Esophagus muscularis mucosa (tissue), 4 donors: ENCODE results near the gene PPL. TPM values are rescaled to one million over a fixed set of nuclear protein-coding genes. Genes with fewer than 3 reads are reported as not detected.

Experiments used
- DNase-seq: peaks from one replicate; pipeline ENCODE4 v3.0.0-alpha.2; 2017; ENCODE audit errors: extremely low spot score
- H3K27ac ChIP-seq, 4 donors: fragments of 200-600 bp; sonication (generic); replicated peaks in 1 of 4; 1 replicate in 3 of 4; 2 replicates in 1 of 4; pipeline ENCODE4 v1.5.1; 2016 to 2019; ENCODE audit warnings: mild to moderate bottlenecking in 1 of 4
- H3K27me3 ChIP-seq, 4 donors: fragments of 200-600 bp; sonication (generic); one replicate each; pipeline versions ENCODE4 v1.5.1 to v1.6.0; 2016 to 2019
- H3K36me3 ChIP-seq, 4 donors: fragments of 200-600 bp; sonication (generic); one replicate each; pipeline ENCODE4 v1.5.1; 2016 to 2019
- H3K4me1 ChIP-seq, 4 donors: fragments of 200-600 bp; sonication (generic); one replicate each; pipeline ENCODE4 v1.5.1; 2016 to 2019
- H3K4me3 ChIP-seq, 4 donors: fragments of 200-600 bp; sonication (generic); 1 replicate in 2 of 4; 2 replicates in 2 of 4; pipeline ENCODE4 v1.5.1; 2016 to 2019; ENCODE audit warnings: mild to moderate bottlenecking in 4 of 4, moderate library complexity in 1 of 4
- H3K9me3 ChIP-seq, 4 donors: fragments of 200-600 bp; sonication (generic); 1 replicate in 3 of 4; 2 replicates in 1 of 4; pipeline ENCODE4 v1.5.1; 2016 to 2019
- EP300 ChIP-seq: sonication (generic); formaldehyde crosslinking; IDR thresholded peaks from one replicate; pipeline ENCODE4 v1.6.1; 2017; ENCODE audit warnings: antibody characterized with exemption
- POLR2A ChIP-seq: fragments of 450-650 bp; IDR thresholded peaks from one replicate; pipeline ENCODE4 v1.6.1; 2017; ENCODE audit warnings: antibody characterized with exemption, moderate library complexity, mild to moderate bottlenecking, low read depth
- POLR2AphosphoS5 ChIP-seq, 2 donors: sonication (generic); formaldehyde crosslinking; IDR thresholded peaks; one replicate each; pipeline ENCODE4 v1.6.1; 2017; ENCODE audit warnings: antibody characterized with exemption in 2 of 2
- WGBS: methylation state at CpG from one replicate; pipeline ENCODE4 v1.1.5; 2018; 5-methylcytosine and 5-hydroxymethylcytosine counted together
- intact Hi-C: fragments of 100-400 bp; cut with DNase I; formaldehyde crosslinking; loops from one replicate; pipeline ENCODE4 v1.15.1; 2023
- total RNA-seq, 4 donors: library from RNA; depleted of rRNA; stranded (reverse); fragments of >200 nt; gene quantifications; one replicate each; pipeline versions ENCODE4 v1.1.0 to v1.2.1, GENCODE V29; 2016
- TF ChIP-seq, protein P1 (sequence below), 3 experiments: fragments of 200-600 bp in 2 of 3; fragments of 450-650 bp in 1 of 3; sonication (generic) in 2 of 3; IDR thresholded peaks; one replicate each; pipeline ENCODE4 v1.5.1; 2017 to 2019; ENCODE audit warnings: antibody characterized with exemption in 3 of 3, mild to moderate bottlenecking in 2 of 3, moderate library complexity in 1 of 3

The PPL gene
- total RNA-seq, 4 donors from 2014 or later, result 36.3 to 78.4 (median 57.4) TPM

DNA sequence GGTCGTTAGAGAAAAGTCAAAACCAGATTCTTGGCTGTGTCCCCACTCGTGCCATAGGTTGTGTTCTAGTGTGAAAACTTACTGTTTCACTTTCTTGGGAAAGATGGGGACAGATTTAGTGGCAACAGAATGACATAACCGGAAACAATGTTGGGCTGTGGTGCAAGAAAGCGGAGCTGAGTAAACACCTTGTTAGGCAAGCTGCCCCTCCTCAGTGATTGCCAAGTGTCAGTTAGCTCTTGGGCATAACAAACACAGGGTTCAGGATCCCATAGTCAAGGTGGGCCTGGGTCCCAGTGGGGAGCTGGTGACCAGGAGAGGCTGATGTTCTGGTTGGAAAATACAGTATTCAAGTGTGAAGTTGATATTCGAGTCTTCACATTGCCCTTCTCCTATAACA lies 74.3 kb downstream of the PPL start:
- intact Hi-C loops, result no loop called here
- WGBS, result 82% methylated on average over 5 of the region's 5 CpGs
- no peak for DNase-seq
- Histone ChIP-seq H3K4me3 (no peak overlapping the region), H3K27me3 (no peaks in the 10 kb centered on the region), H3K4me1 (peaks cover 7 to 26% (median 15%) of the 10 kb centered on the region in 4 donors), H3K27ac (no peak overlapping the region), H3K36me3 (peaks cover 35 to 66% (median 49%) of the 10 kb centered on the region in 4 donors), H3K9me3 (no peaks in the 10 kb centered on the region)
- TF ChIP-seq, protein P1, sequence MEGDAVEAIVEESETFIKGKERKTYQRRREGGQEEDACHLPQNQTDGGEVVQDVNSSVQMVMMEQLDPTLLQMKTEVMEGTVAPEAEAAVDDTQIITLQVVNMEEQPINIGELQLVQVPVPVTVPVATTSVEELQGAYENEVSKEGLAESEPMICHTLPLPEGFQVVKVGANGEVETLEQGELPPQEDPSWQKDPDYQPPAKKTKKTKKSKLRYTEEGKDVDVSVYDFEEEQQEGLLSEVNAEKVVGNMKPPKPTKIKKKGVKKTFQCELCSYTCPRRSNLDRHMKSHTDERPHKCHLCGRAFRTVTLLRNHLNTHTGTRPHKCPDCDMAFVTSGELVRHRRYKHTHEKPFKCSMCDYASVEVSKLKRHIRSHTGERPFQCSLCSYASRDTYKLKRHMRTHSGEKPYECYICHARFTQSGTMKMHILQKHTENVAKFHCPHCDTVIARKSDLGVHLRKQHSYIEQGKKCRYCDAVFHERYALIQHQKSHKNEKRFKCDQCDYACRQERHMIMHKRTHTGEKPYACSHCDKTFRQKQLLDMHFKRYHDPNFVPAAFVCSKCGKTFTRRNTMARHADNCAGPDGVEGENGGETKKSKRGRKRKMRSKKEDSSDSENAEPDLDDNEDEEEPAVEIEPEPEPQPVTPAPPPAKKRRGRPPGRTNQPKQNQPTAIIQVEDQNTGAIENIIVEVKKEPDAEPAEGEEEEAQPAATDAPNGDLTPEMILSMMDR (IDR thresholded peaks at IDR 0.05), result no peak
- no peak for TF ChIP-seq POLR2AphosphoS5 (IDR thresholded peaks at IDR 0.05)
- TF ChIP-seq EP300, result no peak
- TF ChIP-seq POLR2A, result no peak

DNA sequence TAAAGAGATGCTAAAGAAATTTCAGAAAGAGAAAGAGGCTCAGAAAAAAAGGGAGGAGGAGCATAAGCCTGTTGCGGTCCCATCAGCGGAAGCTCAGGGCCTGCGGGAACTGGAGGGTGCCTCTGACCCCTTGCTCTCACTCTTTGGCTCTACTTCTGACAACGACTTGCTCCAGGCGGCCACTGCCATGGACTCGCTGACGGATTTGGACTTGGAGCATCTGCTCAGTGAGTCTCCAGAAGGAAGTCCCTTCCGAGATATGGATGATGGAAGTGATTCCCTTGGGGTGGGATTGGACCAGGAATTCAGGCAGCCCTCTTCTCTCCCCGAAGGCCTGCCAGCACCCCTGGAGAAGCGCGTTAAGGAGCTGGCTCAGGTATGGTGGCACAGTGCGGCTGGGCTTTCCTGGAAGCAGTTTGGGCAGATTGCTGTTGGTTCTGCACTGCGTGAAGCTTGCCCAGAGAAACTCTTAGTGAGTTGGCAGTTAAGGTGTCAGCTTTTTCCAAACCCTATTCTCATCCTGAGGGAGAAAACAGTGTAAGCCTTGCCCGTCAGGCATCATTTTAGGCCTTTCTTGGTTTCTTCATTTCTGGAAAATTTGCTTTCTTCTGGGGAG lies 76.1 kb downstream of the PPL start:
- WGBS, result 86% methylated on average over 12 of the region's 14 CpGs
- Histone ChIP-seq H3K27me3 (no peaks in the 10 kb centered on the region), H3K4me1 (peaks cover 7 to 26% (median 14%) of the 10 kb centered on the region in 4 donors), H3K27ac (no peak overlapping the region), H3K36me3 (peaks cover 36 to 82% (median 63%) of the 10 kb centered on the region in 4 donors), H3K9me3 (no peaks in the 10 kb centered on the region), H3K4me3 (no peak overlapping the region)
- TF ChIP-seq EP300 (no peak), POLR2A (no peak), POLR2AphosphoS5 (IDR thresholded peaks at IDR 0.05) (no peak)
- TF ChIP-seq, protein P1 (IDR thresholded peaks at IDR 0.05), result no peak
- no peak for DNase-seq
- intact Hi-C loops, result no loop called here

DNA sequence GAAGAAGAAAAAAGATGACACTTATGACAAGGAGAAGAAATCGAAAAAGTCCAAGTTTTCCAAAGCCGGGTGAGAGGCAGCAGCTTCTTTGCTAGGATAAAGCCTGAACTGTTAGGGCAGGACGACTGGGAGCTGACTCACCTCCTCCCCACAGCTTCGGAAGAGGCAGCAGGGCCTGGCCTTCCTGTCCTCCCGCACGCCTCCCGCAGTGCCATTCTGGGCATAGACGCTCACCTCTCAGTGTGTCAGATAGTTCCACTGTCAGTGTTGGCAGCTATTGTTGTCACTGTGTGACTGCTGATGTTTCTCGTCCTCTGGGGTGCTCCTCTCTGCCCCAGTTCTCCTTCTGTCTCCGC lies 77.1 kb downstream of the PPL start:
- TF ChIP-seq EP300, result no peak
- TF ChIP-seq, protein P1 (IDR thresholded peaks at IDR 0.05), result no peak
- TF ChIP-seq POLR2A, result no peak
- no peak for TF ChIP-seq POLR2AphosphoS5 (IDR thresholded peaks at IDR 0.05)
- peaks cover 46 to 92% (median 73%) of the 10 kb centered on the region in 4 donors for H3K36me3 ChIP-seq
- H3K4me1 ChIP-seq, result peaks cover 7 to 26% (median 11%) of the 10 kb centered on the region in 4 donors
- intact Hi-C loops, result no loop called here
- H3K27me3 ChIP-seq, result no peaks in the 10 kb centered on the region
- H3K4me3 ChIP-seq, result no peak overlapping the region
- DNase-seq, result no peak
- 84% methylated on average over 10 of the region's 10 CpGs for WGBS
- H3K27ac ChIP-seq, result peak overlapping the region in 1 of 4 donors; percentile 45
- H3K9me3 ChIP-seq, result no peaks in the 10 kb centered on the region

DNA sequence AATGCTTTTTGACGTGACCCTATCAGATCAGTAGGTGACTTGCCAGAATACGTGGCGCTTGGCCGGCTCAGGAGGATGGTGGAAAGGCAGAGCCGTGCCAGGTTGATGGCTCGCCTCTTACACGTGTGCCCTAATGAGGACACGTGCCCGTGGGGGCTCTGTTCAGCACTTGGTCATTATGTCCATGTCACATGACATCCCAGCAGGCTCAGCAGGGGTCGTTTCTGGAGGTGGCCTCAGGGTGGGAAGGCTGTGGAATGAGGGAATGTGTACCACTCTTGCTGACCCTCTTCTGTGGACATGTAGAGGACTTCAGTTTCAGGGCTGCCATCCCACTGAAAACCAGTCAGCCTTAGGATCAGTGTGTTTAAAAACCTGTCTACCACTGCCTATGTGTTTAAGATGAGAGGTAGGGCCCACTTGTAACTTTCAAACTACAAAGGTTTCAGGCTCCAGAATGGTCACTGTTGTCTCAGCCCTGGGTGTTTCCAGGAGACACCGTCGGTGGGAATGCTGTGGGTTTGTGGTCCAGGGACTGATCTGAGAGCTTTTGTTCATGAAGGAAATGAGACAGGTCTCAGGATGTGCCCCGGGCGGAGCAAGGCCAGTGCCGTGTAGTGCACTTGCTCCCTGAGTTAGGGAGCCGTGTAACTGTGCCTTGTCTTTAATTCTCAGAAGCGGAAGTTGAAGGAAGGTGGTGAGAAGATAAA lies 77.6 kb downstream of the PPL start:
- peaks cover 51 to 95% (median 78%) of the 10 kb centered on the region in 4 donors for H3K36me3 ChIP-seq
- peaks cover 7 to 26% (median 11%) of the 10 kb centered on the region in 4 donors for H3K4me1 ChIP-seq
- H3K4me3 ChIP-seq, result no peak overlapping the region
- H3K27ac ChIP-seq, result peak overlapping the region in 2 of 4 donors; percentile 24 to 45
- 84% methylated on average over 17 of the region's 17 CpGs for WGBS
- no peak for TF ChIP-seq POLR2AphosphoS5 (IDR thresholded peaks at IDR 0.05)
- no peaks in the 10 kb centered on the region for H3K9me3 ChIP-seq
- no peaks in the 10 kb centered on the region for H3K27me3 ChIP-seq
- no peak for DNase-seq
- intact Hi-C loops, result no loop called here

DNA sequence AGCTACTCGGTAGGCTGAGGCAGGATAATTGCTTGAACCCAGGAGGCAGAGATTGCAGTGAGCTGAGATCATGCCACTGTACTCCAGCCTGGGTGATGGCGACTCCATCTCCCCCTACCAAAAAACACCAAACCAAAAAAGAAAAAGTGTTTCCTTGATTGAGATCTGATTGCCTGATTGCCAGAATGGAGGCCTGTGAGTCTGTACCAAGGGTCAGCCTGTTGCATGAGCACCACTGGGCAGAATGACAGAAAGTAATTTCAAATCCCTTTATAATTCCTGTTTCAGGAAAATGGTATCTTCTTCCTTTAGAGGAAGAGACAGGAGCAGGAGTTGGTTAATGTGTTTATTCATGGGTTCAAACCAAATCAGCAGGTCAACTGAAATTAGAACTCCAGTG lies 81.1 kb downstream of the PPL start:
- Histone ChIP-seq H3K36me3 (peaks cover 59 to 79% (median 75%) of the 10 kb centered on the region in 4 donors), H3K4me3 (no peak overlapping the region), H3K27me3 (no peaks in the 10 kb centered on the region), H3K9me3 (no peaks in the 10 kb centered on the region), H3K4me1 (peaks cover 23 to 27% (median 25%) of the 10 kb centered on the region in 4 donors), H3K27ac (no peak overlapping the region)
- TF ChIP-seq POLR2AphosphoS5 (IDR thresholded peaks at IDR 0.05) (no peak), EP300 (no peak), POLR2A (no peak)
- TF ChIP-seq, protein P1 (IDR thresholded peaks at IDR 0.05), result no peak
- 85% methylated on average over 2 of the region's 2 CpGs for whole genome bisulfite sequencing
- intact Hi-C loops, result no loop called here
- no peak for DNase-seq
